Activated gamma-delta T cell treated with Interleukin-2 at 50 U/mL for 16 hours (primary cell): ENCODE measurements around the gene ADORA1.

Source experiments
- DNase-seq: peaks from one replicate; pipeline ENCODE4 v3.0.0-alpha.2; 2020

The ADORA1 gene

DNA sequence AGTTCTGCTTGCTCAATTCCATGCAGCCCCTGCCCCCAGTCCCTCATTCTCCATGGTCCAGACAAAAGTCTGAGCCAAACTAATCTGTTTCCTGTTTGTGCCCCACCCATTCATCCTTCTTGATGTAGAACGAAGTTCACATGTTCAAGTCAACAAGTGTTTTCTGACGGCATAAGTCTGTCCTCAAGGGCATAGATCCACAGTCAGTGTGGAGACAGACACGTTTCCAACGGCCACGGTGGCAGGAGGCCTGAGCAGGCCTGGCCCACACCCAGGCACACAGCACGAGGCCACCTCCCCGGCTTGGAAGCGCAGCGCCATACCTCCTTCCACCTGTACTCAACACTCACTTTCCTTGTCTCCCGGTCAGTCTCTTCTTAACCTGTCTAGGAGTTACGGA lies 16.1 kb downstream of the ADORA1 start:
- no peak for DNase-seq

DNA sequence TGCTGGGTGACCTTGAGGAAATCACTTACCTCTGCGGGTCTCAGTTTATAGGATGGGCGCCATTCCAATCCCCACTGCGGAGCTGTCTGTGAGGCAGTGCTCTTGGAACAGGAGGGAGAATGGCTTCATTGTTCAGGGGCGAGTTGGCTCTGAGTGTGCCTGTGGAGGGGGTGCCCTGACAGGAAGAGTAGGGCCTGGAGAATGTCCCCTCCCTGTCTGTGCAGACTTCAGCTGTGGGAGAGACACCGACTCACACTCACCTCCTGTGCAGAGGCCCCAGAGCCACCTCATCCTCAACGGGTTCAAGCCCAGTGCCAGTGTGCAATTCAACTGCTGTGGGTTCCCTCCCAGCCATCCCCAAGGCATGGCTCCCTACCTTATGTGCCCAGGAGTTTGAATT lies 17.1 kb downstream of the ADORA1 start:
- no peak for DNase-seq

GRCh38 chr1:203145321-203146041 lies 18.0 kb downstream of the ADORA1 start:
- no peak for DNase-seq

GRCh38 chr1:203146042-203146369 lies 18.5 kb downstream of the ADORA1 start:
- no peak for DNase-seq

DNA sequence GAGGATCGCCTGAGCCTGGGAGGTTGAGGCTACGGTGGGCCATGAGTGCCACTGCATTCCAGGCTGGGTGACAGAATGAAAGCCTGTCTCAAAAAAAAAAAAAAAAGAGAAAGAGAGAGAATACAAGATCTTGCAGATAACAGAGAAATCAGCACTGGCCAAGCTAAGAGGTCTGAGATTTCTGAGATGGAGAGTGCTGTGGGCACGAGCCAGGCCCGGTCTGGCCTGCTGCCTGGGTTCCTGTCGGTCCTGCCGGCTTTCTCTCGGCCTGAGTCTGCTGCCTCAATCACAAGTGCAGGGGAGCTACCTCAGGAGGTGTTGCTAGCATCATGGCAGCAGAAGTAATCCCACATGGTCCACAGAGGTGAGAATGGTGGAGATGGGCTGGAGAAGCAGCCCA lies 19.0 kb downstream of the ADORA1 start:
- no peak for DNase-seq

GRCh38 chr1:203147376-203147775 lies 19.9 kb downstream of the ADORA1 start:
- DNase-seq = no peak

DNA sequence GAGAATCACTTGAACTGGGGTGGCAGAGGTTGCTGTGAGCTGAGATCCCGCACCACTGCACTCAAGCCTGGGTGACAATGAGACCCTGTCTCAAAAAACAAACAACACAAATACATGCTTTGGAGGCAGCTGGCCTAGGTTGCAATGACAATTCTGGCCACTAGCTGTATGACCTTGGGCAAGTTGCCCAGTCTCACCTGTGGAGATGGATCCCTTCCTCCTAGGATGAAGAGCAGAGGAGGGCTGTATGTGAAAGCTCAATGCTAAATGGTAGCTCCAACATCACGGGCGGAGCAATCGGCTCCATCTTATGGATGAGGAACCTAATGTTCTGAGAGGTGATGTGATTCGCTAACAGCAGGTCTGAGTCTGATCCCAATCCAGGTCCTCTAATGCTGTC lies 20.6 kb downstream of the ADORA1 start:
- no peak for DNase-seq

- no peak for DNase-seq
These were observed 21.1 kb downstream of the ADORA1 start for GRCh38 chr1:203148579-203148978.

- DNase-seq = no peak
These were observed 21.8 kb downstream of the ADORA1 start for GRCh38 chr1:203149188-203149840.

DNA sequence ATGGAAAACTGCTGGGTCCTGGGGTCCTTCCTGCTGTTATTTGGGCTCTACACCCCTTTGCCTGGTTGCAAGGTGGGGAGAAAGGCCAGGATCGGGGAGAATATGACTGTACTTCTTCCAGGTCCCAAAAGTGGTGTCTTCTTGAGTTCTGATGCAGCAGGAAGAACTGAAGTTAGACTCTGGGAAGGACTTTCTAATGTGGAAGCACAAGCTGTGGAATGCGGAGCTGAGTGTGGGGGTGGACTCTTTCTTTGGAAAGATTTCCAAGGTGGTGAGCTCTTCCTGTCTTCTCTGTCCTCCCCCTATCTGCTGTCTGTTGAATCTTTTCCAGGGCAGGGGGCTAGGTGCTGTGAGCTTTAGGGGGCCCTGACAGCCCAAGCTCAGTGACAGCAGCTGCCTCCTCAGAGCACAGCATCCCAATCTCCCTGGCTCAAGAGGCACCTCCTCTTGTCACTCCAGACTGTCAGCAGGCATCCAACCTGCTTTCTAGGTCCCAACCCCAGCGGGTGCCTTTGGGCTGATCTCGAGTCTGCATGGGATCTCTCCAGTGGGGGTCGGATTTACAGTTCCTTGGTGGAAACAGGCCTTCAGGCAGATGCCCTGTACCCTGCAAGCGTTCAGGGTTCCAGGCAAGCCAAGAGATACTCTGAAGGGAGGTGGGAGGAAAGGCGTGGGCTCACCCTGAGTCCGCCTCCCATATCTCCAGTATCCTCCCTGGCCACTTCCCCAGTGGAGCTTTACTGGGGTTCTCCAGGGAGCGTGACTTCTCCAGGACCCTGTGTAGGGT lies 23.2 kb downstream of the ADORA1 start:
- DNase-seq = no peak

DNA sequence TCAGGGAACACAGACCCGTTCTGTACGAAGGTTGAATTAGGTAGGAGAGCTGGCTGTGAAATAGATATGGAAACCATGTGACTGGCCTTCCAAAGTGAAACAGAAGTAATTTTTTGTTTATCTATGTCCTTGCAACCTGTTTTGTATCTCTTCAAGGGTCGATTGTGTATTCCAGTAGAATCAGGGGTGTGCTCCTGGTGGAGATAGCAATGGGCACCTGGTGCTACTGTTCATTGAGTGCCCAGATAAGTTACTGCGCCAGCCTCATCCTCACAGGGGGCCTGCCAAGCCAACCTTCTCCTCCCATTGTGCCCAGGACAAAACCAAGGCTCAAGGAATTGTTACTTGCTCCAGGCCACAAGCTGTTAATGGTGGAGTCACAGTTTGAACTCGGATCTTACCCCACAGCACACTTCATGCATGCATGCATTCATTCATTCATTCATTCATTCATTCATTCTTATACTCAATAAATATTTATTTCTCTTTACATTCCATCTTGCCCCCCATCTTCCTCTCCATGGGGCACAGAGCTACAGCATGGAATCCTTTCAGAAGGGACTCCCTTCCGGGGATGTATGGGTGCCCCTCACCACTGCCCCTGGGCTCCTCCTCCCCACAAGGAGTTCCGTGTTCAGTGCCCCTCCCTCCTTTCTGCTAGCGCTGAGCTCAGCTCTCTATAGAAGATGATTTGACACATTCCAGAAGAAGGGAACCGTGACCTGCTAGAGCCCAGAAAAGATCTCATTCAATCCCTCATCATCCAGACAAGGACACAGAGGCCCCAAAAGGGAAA lies 24.0 kb downstream of the ADORA1 start:
- no peak for DNase-seq

- no peak for DNase-seq
These were observed 24.9 kb downstream of the ADORA1 start for GRCh38 chr1:203152158-203153034.

- no peak for DNase-seq
These were observed 25.8 kb downstream of the ADORA1 start for GRCh38 chr1:203153051-203153988.

- no peak for DNase-seq
These were observed 26.7 kb downstream of the ADORA1 start for GRCh38 chr1:203153989-203154821.

- no peak for DNase-seq
These were observed 28.8 kb downstream of the ADORA1 start for GRCh38 chr1:203156280-203156679.

DNA sequence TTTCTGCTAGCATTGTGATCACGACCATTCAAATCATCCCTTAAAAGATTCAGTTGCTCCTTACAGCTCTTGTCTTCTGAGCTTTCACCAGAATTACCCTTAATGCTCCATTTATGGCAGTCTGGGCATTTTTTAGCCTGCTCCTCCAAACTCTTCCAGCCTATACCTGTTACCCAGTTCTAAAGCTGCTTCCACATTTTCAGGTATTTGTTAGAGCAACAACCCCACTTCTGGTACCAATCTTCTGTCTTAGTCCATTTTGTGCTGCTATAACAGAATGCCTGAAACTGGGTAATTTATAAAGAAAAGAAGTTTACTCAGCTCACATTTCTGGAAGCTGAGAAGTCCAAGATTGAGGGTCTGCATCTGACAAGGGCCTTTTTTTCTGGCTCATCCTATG lies 30.9 kb downstream of the ADORA1 start:
- DNase-seq = no peak

GRCh38 chr1:203158960-203159665 lies 31.6 kb downstream of the ADORA1 start:
- DNase-seq = no peak

DNA sequence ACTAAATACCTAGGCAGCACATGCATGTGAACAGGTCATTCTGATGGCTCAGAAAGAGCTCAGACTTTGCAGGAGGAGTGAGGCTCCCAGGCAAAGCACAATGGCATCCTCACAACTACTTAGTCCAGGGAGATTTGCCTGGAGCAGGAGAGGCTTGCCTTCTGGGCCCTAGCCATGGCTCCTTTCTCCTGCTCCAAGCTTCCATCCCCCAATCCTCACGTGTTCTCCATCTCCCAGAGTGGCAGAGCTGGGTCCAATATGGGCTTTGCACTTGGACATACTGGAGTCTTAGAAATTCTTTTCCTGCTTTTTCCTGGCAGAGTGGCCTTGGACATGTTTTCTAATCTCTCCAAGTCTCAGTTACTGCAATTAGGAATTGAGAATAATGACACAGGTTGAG lies 32.3 kb downstream of the ADORA1 start:
- DNase-seq = no peak

DNA sequence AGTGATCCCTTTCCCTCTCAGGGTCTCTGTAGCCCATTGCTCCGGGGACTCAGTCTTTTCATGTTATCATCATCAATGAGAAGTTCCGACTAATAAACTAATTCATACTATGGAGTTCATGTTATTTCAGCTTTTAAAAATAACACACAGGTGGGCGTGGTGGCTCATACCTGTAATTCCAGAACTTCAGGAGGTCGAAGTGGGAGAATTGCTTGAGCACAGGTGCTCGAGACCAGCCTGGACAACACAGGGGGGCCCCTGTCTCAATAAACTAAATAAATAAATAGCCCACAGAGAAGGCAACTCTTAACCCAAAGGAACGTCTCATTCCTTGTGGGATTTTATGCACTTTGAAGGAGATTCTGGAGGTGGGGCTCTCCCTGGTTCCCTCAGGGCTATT lies 33.6 kb downstream of the ADORA1 start:
- DNase-seq = no peak
